M059J (cell line): ENCODE measurements around the gene SMARCA1. TPM values are rescaled to one million over a fixed set of nuclear protein-coding genes. Genes with fewer than 3 reads are reported as not detected.
"Not testable (repeated sequence)": the region's sequence is repeated elsewhere in the genome, so short reads cannot be mapped to it uniquely, and the experiment has no call there.

Source experiments
- DNase-seq: peaks from one replicate; pipeline ENCODE4 v3.0.0-alpha.2; 2012; ENCODE audit warnings: low read depth
- total RNA-seq: library from RNA; depleted of rRNA; stranded (reverse); fragments of >200 nt; shearing (Covaris generic); gene quantifications from 2 replicates; pipeline ENCODE4 v1.2.3, GENCODE V29; 2014; rRNA removed

Gene SMARCA1, protein sequence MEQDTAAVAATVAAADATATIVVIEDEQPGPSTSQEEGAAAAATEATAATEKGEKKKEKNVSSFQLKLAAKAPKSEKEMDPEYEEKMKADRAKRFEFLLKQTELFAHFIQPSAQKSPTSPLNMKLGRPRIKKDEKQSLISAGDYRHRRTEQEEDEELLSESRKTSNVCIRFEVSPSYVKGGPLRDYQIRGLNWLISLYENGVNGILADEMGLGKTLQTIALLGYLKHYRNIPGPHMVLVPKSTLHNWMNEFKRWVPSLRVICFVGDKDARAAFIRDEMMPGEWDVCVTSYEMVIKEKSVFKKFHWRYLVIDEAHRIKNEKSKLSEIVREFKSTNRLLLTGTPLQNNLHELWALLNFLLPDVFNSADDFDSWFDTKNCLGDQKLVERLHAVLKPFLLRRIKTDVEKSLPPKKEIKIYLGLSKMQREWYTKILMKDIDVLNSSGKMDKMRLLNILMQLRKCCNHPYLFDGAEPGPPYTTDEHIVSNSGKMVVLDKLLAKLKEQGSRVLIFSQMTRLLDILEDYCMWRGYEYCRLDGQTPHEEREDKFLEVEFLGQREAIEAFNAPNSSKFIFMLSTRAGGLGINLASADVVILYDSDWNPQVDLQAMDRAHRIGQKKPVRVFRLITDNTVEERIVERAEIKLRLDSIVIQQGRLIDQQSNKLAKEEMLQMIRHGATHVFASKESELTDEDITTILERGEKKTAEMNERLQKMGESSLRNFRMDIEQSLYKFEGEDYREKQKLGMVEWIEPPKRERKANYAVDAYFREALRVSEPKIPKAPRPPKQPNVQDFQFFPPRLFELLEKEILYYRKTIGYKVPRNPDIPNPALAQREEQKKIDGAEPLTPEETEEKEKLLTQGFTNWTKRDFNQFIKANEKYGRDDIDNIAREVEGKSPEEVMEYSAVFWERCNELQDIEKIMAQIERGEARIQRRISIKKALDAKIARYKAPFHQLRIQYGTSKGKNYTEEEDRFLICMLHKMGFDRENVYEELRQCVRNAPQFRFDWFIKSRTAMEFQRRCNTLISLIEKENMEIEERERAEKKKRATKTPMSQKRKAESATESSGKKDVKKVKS
- 95.1 and 142 TPM in 2 replicates for total RNA-seq

DNA sequence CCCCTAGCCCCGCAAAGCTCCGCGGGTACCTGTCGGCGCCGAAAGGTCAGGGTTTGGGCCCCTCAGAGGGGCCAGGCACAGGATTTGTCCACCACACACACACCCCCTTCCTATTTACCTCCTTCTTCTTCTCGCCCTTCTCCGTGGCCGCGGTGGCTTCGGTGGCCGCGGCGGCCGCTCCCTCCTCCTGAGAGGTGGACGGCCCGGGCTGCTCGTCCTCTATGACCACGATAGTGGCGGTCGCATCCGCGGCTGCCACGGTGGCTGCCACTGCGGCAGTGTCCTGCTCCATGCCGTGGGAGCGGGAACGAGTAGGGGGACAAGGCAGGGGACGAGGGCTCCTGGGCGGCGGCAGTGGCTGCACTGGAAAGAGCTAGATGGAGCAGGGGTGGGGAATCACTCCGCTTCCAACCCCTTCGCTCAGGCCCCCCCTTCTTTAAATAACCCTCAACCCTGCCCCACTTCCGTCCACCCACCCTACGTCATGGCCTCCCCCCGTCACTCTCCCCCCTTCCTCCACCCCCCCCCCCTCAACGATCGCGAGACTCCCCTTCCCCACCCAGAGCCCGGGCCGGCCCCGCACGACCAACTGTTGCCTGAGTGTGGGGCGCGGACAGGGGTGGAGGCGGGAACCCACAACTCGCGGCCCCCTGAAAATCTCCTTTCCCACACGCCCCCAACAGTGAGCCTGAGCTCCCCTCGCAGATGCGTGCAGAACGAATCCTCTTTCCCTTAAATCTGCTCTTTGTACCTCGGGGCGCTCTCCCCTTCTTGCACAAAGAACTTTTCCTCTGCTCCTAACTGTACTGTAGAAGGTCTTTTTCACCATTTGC is at the start of gene SMARCA1:
SMARCA1 (minus strand) TSS at position 412 of the 833 bp plus-strand sequence; CDS start at position 292, 120 bp downstream.
- DNase-seq, result peak; percentile 69

DNA sequence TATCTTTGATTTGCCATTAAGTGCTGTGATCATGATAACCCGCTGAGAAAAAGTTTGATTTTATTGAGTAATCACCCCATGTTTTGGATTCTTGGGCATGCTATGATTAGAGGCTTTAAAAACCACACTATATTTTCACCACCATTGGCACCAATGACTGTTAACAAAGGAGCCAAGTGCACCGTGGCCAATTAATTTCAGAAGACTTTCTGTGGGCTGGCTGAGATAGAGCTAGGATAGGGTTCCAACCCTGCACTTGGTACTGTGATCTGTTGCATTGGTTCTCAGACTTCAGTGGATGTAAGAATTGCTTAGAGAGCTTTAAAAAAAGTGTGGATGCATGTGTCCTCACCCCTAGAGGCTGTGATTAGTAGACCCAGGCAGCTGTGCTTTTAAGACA is 49.1 kb upstream of the SMARCA1 start:
- no peak for DNase-seq

DNA sequence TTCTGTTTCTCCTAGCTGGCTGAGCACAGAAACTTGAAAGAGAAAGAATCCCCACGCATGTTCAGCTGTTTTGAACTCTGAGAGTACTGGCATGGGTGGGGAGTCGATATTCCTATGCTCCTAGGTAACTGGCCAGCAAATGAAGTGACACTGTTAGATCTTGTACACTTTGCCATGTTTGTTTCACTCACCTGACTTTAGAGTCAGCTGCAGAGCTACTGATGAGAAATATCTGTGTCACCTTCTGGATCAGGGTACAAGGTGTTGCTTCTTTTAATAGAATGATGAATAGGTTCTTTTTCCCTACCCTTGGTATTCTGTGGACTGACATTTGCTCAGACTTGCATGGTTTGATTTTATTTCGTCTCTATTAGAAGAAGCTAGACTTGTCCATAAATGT is 45.1 kb upstream of the SMARCA1 start:
- DNase-seq, result no peak

DNA sequence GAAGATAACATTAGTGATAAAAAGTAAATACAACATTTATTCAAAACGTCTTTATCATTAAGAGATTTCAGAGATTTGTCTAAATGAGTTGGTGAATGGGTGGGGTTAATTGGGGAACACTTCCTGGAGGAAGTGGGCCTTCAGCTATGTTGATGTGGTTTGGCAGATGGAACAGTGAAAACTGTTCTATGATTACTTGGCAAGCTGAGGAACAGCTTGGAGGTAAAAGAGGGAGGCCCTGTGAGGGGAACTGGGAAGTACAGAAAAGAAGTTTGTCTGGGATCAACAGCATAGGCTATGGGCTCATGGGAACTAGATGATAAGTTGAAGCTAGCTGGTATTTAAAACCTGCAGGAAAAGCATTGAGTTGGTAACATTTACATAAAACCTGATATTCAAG is 42.8 kb upstream of the SMARCA1 start:
- no peak for DNase-seq

DNA sequence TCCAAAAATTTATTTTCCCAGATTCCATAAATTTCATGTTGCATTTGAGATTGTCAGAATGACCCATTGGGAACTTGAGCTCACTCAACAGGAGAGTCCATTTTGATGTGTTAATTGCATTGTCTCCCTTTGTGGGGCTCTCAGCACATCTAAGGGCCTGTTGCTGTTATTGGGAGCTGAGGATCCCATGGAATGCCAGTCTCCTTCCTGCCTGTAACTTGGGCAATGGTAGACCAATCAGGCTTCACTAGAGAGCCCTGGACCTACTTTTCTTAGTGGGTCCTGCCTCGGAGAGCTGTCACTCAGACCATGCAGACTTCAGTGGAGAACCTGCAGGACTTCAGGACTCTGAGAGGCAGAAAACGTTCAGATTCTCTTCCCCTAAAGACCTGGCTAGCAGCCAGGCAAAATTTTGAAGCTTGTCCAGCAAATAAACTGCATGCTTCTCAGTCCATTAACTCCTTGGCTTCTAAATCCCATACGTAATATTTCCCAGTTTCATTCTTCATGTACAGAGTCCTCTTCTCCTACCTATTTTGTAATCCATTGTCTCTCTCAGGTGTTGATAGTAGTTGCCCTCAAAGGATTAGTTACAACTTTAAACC is 41.9 kb upstream of the SMARCA1 start:
- DNase-seq, result no peak

DNA sequence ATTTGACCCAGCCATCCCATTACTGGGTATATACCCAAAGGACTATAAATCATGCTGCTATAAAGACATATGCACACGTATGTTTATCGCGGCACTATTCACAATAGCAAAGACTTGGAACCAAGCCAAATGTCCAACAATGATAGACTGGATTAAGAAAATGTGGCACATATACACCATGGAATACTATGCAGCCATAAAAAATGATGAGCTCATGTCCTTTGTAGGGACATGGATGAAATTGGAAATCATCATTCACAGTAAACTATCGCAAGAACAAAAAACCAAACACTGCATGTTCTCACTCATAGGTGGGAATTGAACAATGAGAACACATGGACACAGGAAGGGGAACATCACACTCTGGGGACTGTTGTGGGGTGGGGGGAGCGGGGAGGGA is 41.1 kb upstream of the SMARCA1 start:
- DNase-seq, result not testable (repeated sequence)

DNA sequence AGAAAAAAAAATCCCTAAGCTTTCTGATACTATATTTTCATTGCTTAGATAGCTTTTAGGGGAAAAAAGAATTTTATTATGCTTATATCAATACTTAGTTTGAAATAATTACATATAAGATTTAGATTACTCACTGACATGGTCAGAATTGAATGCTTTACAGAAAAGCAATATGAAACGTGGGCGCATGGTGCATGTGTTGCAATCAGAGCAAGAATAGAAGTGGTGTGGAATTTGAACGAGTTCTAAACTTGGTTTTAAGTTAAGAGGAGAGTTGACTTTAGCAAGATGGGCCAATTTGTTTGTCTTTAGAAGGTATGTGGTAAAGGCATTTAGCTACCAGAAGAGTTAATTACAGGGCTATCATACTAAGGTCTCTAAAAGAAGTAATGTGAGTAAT is 38.2 kb upstream of the SMARCA1 start:
- DNase-seq, result no peak

DNA sequence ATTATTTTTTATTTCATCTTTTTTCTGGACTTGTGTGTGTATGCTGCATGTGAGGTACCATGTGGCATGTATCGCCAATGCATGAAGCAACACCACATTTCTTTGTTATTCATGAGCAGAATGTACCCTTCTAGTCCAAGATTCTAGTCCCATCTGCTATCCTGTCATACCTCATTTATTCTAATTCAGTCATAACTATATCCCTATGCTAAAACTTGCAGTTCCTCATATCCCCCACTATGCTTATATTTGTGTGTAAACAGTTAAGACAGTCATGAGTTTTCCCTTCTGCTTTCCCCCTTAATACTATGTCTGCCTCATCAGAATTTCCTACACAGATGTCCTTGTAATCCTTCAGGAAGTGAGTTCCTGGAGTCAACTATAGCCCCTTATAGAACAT is 36.5 kb upstream of the SMARCA1 start:
- no peak for DNase-seq

DNA sequence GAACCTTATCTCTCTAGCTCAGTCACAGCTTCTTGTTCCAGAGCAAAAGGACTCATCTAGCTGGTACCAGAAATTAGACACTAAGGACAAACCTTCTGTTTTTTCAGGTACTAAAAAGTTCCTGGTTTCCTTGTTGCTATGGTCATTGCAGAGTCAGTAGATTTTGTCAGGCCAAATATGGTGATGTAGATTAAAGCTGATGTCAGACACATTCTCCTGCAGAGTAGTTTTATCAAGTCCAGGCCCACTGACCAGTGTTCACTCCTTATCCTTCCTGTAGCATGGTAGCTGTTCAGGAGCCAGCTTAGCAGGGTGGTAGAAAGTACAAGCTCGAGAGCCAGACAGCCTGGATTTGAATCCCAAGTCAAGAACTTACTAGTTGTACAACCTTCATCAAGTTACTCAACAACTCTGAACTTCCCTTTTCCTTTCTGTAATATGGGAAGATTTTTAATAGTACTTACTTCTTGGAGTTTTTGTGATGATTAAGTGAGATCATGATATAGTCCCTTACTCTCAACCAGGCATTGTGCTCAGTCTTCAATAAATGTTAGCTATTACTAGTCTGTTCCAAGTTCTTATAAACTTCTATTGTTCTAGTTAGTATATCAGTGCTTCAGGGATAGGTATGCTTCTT is 34.7 kb upstream of the SMARCA1 start:
- no peak for DNase-seq

DNA sequence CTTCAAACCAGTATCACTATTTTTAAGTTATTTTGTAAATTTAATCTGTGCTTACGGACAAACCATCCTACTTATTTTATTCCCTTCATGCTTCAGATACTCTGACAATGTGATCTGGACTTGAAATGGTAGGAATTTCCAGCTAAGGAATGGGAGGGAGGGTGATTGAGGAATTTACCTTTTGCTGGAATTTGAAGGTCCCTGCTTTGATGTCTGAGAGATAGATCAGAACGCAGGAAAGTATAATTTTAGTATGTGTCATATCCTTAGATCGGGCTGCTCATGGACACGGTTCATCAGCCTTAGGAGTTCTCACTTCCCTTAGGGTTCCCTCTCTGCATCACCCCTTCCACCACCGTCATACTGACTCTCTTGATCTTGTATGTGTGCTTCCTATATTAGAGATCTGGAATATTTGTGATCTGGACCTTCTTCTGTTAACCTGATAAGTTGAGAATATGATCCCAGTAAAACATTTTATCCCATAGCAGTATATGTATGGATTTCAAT is 33.6 kb upstream of the SMARCA1 start:
- DNase-seq, result no peak

DNA sequence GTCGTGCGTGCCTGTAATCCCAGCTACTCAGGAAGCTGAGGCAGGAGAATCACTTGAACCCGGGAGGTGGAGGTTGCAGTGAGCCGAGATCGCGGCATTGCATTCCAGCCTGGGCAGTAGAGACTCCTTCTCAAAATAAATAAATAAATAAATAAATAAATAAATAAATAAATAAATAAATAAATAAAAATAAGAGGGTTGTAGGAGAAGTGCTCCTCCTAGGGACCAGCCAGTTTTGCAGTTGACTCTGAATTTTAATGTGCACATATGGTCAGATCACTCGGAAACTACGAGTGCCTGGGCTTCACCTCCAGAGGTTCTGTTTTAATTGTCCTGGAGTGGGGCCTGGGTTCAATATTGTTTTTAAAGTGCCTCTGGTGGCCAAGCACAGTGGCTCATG is 31.5 kb upstream of the SMARCA1 start:
- DNase-seq, result not testable (repeated sequence)

DNA sequence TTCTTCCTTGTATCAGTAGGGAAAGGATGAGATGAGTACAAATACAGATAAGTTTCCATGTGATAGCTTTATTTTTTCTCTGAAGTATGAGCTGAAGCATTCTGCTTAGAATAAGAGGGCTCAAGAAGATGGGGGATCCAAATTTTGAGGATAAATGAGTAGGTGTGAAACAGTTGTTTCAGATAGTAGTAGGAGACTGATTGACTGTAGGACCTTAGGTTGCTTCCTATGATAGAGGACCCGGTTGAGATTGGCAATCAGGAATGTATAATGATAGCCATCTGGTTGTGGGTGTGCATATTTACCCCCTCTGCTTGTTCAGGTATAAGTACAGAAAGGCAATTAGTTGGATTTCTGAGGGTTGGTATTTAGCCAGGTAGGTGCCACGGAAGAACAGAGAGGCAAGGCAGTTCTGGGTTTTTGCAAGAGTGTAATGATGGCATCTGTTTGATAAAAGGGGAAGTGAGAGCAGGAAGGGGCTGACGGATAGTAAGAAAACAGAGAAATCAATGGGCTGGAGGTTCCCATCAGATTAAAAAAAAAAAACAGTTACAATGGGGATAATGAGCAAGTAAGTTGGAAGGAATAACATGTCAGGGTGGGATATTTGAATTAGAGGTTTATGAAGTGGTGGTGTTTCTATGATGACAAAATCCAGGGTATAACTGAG is 30.5 kb upstream of the SMARCA1 start:
- no peak for DNase-seq

DNA sequence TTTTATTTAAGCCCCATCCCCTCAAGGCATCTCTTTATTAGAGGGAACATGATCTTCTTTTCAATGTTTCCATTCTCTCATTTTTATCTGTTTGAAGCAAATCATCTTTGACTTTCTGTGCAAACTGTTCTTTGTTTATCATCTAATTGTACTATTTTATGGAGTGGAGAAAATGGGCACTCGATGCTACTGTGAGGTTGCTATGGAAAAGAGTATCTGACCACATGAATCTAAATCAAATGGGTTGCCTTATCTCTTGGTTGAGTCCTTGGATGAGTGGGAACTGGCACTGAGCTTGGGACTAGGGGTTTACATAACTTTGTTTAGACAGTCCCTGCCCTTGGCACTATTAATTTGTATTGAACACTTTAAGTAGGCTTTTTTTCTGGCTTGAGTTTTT is 25.8 kb upstream of the SMARCA1 start:
- DNase-seq, result no peak

DNA sequence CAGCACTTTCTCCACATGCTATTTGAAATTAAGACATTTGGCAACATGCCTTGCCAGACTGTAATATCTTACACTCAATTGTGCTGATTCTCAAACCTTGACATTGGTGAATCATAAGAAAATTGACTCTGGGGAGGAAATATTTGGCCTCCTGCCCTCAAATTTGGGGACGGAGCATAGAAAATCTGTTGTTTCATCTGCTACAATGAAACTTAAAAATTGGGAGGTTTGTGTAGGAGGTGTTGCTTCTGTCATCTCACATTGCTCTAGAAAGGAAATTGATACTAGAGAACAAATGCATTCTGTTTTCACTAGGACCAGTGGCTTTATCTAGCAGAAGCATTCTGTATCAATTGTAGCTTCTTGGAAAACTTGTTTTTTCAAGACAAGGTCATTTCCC is 22.1 kb upstream of the SMARCA1 start:
- no peak for DNase-seq

DNA sequence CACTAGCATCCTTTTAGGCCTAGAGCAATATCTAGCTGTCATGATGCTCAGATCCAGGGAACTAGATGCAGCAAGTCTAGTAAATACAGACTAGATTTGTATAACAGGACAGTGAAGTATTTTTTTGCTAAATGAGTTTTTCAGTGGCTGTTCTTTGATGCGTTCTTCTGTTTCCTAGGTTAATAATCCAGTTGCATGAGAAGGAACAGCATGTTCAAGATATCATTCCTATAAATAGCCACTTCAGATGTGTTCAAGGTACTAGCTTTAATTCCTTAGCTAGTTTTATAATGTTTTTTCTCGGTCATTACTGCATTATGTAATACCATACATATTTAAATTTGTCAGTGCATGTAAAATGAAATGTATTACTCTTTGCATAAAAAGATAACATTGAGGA is 21.5 kb upstream of the SMARCA1 start:
- DNase-seq, result no peak

DNA sequence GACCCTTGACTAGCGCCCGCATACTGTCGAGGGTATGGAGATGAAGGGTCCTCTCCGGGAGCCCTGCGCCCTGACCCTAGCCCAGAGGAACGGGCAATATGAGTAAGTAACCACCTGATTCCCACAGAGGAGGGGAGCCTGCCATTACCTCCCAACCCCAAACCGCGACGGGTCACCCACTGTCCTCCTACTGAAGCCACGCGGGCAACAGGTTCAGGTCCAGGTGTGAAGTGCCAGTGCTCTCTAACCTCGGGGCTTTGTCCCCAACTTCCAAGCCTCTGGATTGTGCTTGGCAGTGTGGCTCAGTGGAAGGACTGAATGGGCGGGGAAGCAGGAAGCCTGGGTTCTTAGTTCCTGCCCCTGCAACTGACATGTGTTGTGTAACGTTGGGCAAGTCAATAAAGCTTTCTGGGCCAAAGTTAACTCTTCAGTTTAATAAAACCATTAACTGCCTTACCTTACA is 17.5 kb upstream of the SMARCA1 start:
- peak; percentile 31 for DNase-seq

DNA sequence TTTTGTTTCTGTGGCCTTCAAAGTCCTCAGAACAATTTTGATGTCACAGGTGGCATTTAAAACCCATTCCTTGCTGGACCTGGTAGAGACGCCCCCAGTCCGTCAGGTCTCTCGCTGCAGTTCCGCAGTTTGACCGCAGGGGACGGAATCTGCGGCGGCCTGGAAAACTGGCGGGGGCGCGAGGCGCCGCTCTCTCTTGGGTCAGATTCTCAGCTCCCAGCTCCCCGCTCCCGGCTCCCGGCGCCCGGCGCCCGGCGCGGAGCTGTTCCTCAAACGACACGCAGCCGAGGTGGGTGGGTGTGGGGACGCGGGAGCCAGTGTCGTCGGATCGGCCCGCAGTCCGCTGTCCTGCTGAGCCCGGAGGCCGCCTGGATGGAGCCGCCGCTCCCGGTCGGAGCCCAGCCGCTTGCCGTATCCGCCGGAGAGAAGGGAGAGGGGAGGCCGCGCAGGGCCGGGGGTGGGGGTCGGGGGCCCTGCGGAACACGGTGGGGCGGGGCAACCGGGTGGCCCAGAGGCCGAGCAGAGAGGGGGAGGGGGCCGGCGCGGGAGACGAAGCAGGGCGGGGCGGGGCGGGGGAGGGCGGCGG is 16.9 kb upstream of the SMARCA1 start, which contains the start of gene OCRL:
OCRL (plus strand) TSS at position 192 of the 586 bp plus-strand sequence; CDS start at position 373, 181 bp downstream.
- peak; percentile 77 for DNase-seq

DNA sequence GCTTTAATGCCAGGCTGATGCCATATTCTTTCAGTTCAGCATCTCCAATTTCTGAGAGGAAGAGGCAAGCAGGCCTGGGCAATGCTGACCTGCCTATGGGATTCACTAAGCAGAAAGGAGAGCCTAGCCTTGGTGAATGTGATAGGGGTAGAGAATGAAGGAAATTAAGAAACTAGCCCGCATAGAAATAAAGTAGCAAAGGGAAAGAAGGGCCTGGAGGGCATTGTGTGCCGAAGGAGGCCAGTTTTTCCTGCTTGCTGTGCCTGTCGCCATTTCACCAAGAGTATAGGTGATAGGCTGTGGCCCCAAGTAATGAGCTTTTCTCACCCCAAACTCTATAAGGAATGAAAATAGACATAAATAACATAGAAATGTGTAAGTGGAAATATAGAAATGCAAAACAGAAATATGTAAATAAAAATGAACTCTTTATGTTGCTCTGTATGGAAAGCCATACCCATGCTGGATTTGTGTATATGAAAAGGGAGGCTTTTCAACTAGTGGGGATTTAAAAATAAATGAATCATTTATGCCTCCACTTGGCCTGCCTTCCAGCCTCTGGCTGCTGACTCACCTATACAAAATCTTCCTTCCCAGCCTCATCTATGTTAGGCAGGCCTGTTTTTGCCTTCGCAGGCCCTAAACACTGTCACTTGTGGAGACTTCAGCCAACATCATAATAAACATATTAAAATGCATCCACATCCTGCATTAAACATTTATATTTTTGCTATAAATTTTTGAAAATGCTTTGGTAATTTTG is 11.7 kb upstream of the SMARCA1 start:
- peak; percentile 67 for DNase-seq
